Upper lobe of right lung (tissue), 1 donor: ENCODE measurements around the gene SLC25A44. TPM values are rescaled to one million over a fixed set of nuclear protein-coding genes. Genes with fewer than 3 reads are reported as not detected.
"Not testable (repeated sequence)": the region's sequence is repeated elsewhere in the genome, so short reads cannot be mapped to it uniquely, and the experiment has no call there.

Source experiments
- ATAC-seq: fragments of 200-7000 bp; cut with Tn5 transposase; one replicate; pipeline ENCODE4 v1.9.1; 2020; ENCODE audit warnings: mild to moderate bottlenecking, moderate library complexity
- DNase-seq: peaks from one replicate; pipeline ENCODE4 v3.0.0-alpha.2; 2020
- H3K27ac ChIP-seq: fragments of 200-600 bp; one replicate; pipeline ENCODE4 v1.8.0; 2022
- H3K27me3 ChIP-seq: fragments of 200-600 bp; one replicate; pipeline ENCODE4 v1.8.0; 2022; ENCODE audit warnings: mild to moderate bottlenecking
- H3K36me3 ChIP-seq: fragments of 200-600 bp; one replicate; pipeline ENCODE4 v1.8.0; 2022
- H3K4me1 ChIP-seq: fragments of 200-600 bp; one replicate; pipeline ENCODE4 v1.8.0; 2022
- H3K4me3 ChIP-seq: fragments of 200-600 bp; one replicate; pipeline ENCODE4 v1.8.0; 2022; ENCODE audit warnings: mild to moderate bottlenecking
- H3K9me3 ChIP-seq: fragments of 200-600 bp; one replicate; pipeline ENCODE4 v1.8.0; 2022
- intact Hi-C: fragments of 100-400 bp; cut with DNase I; formaldehyde crosslinking; loops from one replicate; pipeline ENCODE4 v1.11.0; 2022
- total RNA-seq: library from RNA; stranded (reverse); fragmentation: NEBNext Ultra II Directional; extraction: Animal tissue kit (Norgen Biotek cat#: 25700); gene quantifications from one replicate; pipeline ENCODE4 v1.2.1, GENCODE V29; 2021
- TF ChIP-seq, protein P1 (sequence below): fragments of 200-600 bp; IDR thresholded peaks from one replicate; pipeline ENCODE4 v1.8.0; 2022; ENCODE audit warnings: antibody characterized with exemption
- donor health status: DM: no; HTN: yes; CAD: no; lungs with severe emphysema.

SLC25A44 gene
- total RNA-seq, 1 donor from 2014 or later: 24.9 TPM

DNA sequence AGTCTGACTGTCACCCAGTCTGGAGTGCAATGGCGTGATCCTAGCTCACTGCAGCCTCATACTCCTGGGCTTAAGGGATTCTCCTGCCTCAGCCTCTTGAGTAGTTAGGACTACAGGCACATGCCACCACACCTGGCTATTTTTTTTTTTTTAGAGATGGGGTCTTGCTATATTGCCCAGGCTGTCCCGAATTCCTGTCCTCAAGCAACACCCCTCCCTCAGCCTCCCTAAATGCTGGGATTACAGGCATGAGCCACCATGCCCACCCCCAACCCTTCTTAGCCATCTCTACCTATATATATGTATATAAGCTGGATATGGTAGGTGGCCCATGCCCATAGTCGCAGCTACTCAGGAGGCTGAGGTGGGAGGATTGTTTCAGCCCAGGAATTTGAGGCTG lies 13.4 kb upstream of the SLC25A44 start:
- intact Hi-C loops: no loop called here
- H3K27ac ChIP-seq: no peak overlapping the region
- no peaks in the 10 kb centered on the region for H3K4me1 ChIP-seq
- H3K36me3 ChIP-seq: no peaks in the 10 kb centered on the region
- H3K9me3 ChIP-seq: no peaks in the 10 kb centered on the region
- H3K27me3 ChIP-seq: no peaks in the 10 kb centered on the region
- TF ChIP-seq, protein P1, sequence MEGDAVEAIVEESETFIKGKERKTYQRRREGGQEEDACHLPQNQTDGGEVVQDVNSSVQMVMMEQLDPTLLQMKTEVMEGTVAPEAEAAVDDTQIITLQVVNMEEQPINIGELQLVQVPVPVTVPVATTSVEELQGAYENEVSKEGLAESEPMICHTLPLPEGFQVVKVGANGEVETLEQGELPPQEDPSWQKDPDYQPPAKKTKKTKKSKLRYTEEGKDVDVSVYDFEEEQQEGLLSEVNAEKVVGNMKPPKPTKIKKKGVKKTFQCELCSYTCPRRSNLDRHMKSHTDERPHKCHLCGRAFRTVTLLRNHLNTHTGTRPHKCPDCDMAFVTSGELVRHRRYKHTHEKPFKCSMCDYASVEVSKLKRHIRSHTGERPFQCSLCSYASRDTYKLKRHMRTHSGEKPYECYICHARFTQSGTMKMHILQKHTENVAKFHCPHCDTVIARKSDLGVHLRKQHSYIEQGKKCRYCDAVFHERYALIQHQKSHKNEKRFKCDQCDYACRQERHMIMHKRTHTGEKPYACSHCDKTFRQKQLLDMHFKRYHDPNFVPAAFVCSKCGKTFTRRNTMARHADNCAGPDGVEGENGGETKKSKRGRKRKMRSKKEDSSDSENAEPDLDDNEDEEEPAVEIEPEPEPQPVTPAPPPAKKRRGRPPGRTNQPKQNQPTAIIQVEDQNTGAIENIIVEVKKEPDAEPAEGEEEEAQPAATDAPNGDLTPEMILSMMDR: no peak
- ATAC-seq: no peak
- no peak for DNase-seq
- H3K4me3 ChIP-seq: no peak overlapping the region

GRCh38 chr1:156181391-156181924 lies 12.4 kb upstream of the SLC25A44 start:
- DNase-seq: peak; percentile 70
- H3K9me3 ChIP-seq, H3K4me3 ChIP-seq, H3K27me3 ChIP-seq, intact Hi-C loops, H3K36me3 ChIP-seq, ATAC-seq, H3K4me1 ChIP-seq: not testable (repeated sequence)
- H3K27ac ChIP-seq: peak overlapping the region; percentile 5

GRCh38 chr1:156182010-156182779 lies 11.7 kb upstream of the SLC25A44 start:
- H3K9me3 ChIP-seq, H3K36me3 ChIP-seq, H3K4me3 ChIP-seq, H3K4me1 ChIP-seq, DNase-seq, H3K27ac ChIP-seq, intact Hi-C loops, H3K27me3 ChIP-seq: not testable (repeated sequence)
- ATAC-seq: peak; percentile 27

- H3K27me3 ChIP-seq, H3K4me3 ChIP-seq, H3K36me3 ChIP-seq, H3K4me1 ChIP-seq, DNase-seq, H3K27ac ChIP-seq, ATAC-seq, H3K9me3 ChIP-seq, intact Hi-C loops: not testable (repeated sequence)
Observed at GRCh38 chr1:156186347-156187177, 7.3 kb upstream of the SLC25A44 start.

DNA sequence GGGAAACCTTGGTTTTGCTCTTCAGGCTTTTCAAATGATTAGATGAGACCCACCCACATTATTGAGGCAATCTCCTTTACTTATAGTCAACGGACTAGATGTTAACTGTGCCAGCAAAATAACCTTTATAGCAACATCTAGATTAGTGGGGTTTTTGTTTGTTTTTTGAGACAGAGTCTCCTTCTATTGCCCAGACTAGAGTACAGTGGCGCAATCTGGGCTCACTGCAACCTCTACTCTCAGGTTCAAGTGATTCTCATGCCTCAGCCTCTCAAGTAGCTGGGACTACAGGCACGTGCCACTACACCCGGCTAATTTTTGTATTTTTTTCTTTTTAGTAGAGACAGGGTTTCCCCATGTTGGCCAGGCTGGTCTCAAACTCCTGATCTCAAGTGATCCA lies 3.6 kb upstream of the SLC25A44 start:
- H3K36me3 ChIP-seq, intact Hi-C loops, H3K27ac ChIP-seq, H3K4me1 ChIP-seq, DNase-seq, H3K27me3 ChIP-seq, H3K4me3 ChIP-seq, ATAC-seq, H3K9me3 ChIP-seq: not testable (repeated sequence)

DNA sequence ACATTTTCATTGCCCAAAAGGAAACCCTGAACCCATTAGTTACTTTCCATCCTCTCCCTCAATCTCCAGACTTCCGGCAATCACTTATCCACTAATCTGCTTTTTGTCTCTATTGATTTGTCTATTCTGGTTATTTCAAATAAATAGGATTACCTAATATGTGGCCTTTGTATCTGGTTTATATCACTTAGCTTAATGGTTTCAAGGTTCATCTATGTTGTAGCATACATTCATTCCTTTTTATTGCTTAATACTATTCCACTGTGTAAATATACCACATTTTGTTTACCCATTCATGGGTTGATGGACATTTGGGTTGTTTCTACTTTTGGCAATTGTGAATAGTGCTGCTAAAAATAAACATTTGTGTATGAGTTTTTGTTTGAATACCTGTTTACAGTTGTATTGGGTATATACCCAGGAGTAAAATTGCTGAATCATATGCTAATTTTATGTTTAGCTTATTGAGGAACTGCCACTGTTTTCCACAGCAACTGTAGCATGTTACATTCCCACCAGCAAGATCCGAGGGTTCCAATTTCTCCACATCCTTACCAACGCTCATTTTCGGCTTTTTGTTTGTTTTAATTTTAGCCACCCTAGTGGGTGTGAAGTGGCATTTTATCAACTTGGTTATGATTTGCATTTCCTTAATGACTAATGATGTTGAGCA lies 2.5 kb upstream of the SLC25A44 start:
- Histone ChIP-seq H3K27me3 (no peaks in the 10 kb centered on the region), H3K27ac (no peak overlapping the region), H3K4me1 (peaks cover 9% of the 10 kb centered on the region), H3K36me3 (peaks cover 10% of the 10 kb centered on the region), H3K4me3 (no peak overlapping the region), H3K9me3 (no peaks in the 10 kb centered on the region)
- ATAC-seq: no peak
- DNase-seq: no peak
- intact Hi-C loops: no loop called here
- TF ChIP-seq, protein P1: no peak

GRCh38 chr1:156193208-156193487 lies 756 bp upstream of the SLC25A44 start:
- no peaks in the 10 kb centered on the region for H3K9me3 ChIP-seq
- ATAC-seq: no peak
- DNase-seq: no peak
- peak overlapping the region; percentile 83 for H3K27ac ChIP-seq
- intact Hi-C loops: no loop called here
- TF ChIP-seq, protein P1: no peak
- peak overlapping the region; percentile 97 for H3K4me3 ChIP-seq
- peaks cover 9% of the 10 kb centered on the region for H3K4me1 ChIP-seq
- peaks cover 17% of the 10 kb centered on the region for H3K36me3 ChIP-seq
- no peaks in the 10 kb centered on the region for H3K27me3 ChIP-seq
